Suprapubic skin (tissue), 4 donors: ENCODE measurements around the gene MNT. TPM values are rescaled to one million over a fixed set of nuclear protein-coding genes. Genes with fewer than 3 reads are reported as not detected.
A peak's percentile ranks its signal among the peaks of the same experiment; 100 is the strongest.

Source experiments
- DNase-seq, 2 donors: peaks; one replicate each; pipeline ENCODE4 v3.0.0-alpha.2; 2019; ENCODE audit warnings: low spot score in 2 of 2
- H3K27ac ChIP-seq: fragments of 200-600 bp; sonication (generic); one replicate; pipeline ENCODE4 v1.5.1; 2019
- H3K27me3 ChIP-seq: fragments of 200-600 bp; sonication (generic); one replicate; pipeline ENCODE4 v1.5.1; 2019
- H3K36me3 ChIP-seq: fragments of 200-600 bp; sonication (generic); one replicate; pipeline ENCODE4 v1.5.1; 2019
- H3K4me1 ChIP-seq: fragments of 200-600 bp; sonication (generic); one replicate; pipeline ENCODE4 v1.5.1; 2019
- H3K4me3 ChIP-seq: fragments of 200-600 bp; sonication (generic); one replicate; pipeline ENCODE4 v1.5.1; 2019; ENCODE audit warnings: mild to moderate bottlenecking
- H3K9me3 ChIP-seq: fragments of 200-600 bp; sonication (generic); one replicate; pipeline ENCODE4 v1.5.1; 2019
- CTCF ChIP-seq, 2 donors: fragments of 200-600 bp in 1 of 2; fragments of 450-650 bp in 1 of 2; sonication (generic) in 1 of 2; IDR thresholded peaks; one replicate each; pipeline ENCODE4 v1.5.1; 2016 to 2019; ENCODE audit warnings: antibody characterized with exemption in 2 of 2, mild to moderate bottlenecking in 1 of 2, moderate library complexity in 1 of 2
- EP300 ChIP-seq: sonication (generic); formaldehyde crosslinking; IDR thresholded peaks from one replicate; pipeline ENCODE4 v1.6.1; 2017; ENCODE audit warnings: antibody characterized with exemption
- POLR2A ChIP-seq, 2 donors: fragments of 450-650 bp; IDR thresholded peaks; one replicate each; pipeline ENCODE4 v1.6.1; 2017; ENCODE audit warnings: antibody characterized with exemption in 2 of 2, mild to moderate bottlenecking in 2 of 2, moderate library complexity in 2 of 2
- POLR2AphosphoS5 ChIP-seq, 3 donors: sonication (generic); formaldehyde crosslinking; IDR thresholded peaks; one replicate each; pipeline ENCODE4 v1.6.1; 2017; ENCODE audit warnings: antibody characterized with exemption in 3 of 3
- WGBS: methylation state at CpG from one replicate; pipeline ENCODE4 v1.1.5; 2018; 5-methylcytosine and 5-hydroxymethylcytosine counted together
- total RNA-seq, 4 donors: library from RNA; depleted of rRNA; stranded (reverse); fragments of >200 nt; gene quantifications; one replicate each; pipeline ENCODE4 v1.1.0, GENCODE V29; 2016

MNT gene
- total RNA-seq, 4 donors from 2014 or later: 20.9 to 50.0 (median 44.1) TPM

GRCh38 chr17:2394775-2395201 is 6.1 kb downstream of the MNT start:
- peak in 1 of 2 donors; percentile 76 for DNase-seq
- H3K27me3 ChIP-seq: no peaks in the 10 kb centered on the region
- H3K9me3 ChIP-seq: no peaks in the 10 kb centered on the region
- 89% methylated on average over 8 of the region's 16 CpGs for WGBS
- H3K4me3 ChIP-seq: peak overlapping the region; percentile 68
- peaks cover 82% of the 10 kb centered on the region for H3K4me1 ChIP-seq
- H3K27ac ChIP-seq: peak overlapping the region; percentile 99
- H3K36me3 ChIP-seq: no peaks in the 10 kb centered on the region
- TF ChIP-seq POLR2A (IDR thresholded peaks at IDR 0.05) (no peak), POLR2AphosphoS5 (IDR thresholded peaks at IDR 0.05) (no peak), CTCF (IDR thresholded peaks at IDR 0.05) (no peak)

DNA sequence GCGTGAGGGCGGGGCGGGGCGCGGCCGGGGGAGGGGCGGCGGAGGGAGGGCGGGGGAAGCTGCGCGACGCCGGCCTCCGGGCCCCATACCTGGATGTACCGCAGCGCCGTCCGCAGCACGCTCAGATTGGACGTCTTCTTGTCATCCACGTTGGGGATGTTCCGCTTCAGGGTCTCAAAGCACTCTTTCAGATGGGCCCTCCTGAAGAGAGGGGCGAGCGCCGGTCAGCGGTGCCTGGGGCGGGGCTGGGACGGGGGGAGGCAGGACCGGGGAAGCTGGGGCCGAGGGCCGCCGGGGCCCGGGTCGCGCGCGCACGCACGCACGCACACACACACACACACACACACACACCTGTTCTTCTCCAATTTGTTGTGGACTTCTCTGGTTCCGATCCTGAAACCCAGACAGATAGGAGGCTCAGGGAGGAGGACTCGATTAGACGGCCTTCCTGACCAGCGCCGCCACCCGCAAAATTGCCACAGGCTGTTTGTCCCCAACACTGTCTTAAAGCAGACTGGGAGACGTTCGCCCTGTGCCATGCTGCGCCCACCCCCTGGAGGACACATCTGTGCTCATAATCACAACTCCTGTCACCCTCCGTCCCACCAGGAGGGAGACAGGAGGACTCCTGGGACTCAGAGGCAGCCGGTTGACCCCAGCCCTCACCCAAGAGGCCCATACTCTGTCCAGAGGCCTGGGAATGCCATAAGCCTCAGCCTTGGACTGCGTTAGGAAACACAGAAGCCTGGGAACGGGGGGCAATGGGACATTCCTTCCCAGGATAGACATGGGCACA is 6.7 kb downstream of the MNT start:
- WGBS: 68% methylated on average over 9 of the region's 53 CpGs
- Histone ChIP-seq H3K4me1 (peaks cover 84% of the 10 kb centered on the region), H3K27me3 (no peaks in the 10 kb centered on the region), H3K36me3 (no peaks in the 10 kb centered on the region), H3K27ac (peak overlapping the region; percentile 99), H3K9me3 (no peaks in the 10 kb centered on the region), H3K4me3 (peak overlapping the region; percentile 68)
- TF ChIP-seq CTCF (IDR thresholded peaks at IDR 0.05) (no peak), POLR2A (IDR thresholded peaks at IDR 0.05) (no peak), POLR2AphosphoS5 (IDR thresholded peaks at IDR 0.05) (no peak), EP300 (no peak)
- DNase-seq: peak; percentile 78 to 90

GRCh38 chr17:2393174-2393953 is 7.5 kb downstream of the MNT start:
- peak; percentile 92 to 93 for DNase-seq
- peak in 1 of 3 donors; percentile 27 for TF ChIP-seq POLR2AphosphoS5 (IDR thresholded peaks at IDR 0.05)
- no peak for TF ChIP-seq CTCF (IDR thresholded peaks at IDR 0.05)
- no peak for TF ChIP-seq EP300
- TF ChIP-seq POLR2A (IDR thresholded peaks at IDR 0.05): peak in 1 of 2 donors; percentile 58
- Histone ChIP-seq H3K4me3 (peak overlapping the region; percentile 68), H3K27ac (peak overlapping the region; percentile 99), H3K4me1 (peaks cover 77% of the 10 kb centered on the region), H3K9me3 (no peaks in the 10 kb centered on the region), H3K36me3 (peaks cover 1% of the 10 kb centered on the region), H3K27me3 (no peaks in the 10 kb centered on the region)
- under 1% methylated on average over 29 of the region's 99 CpGs for WGBS

GRCh38 chr17:2392252-2393173 is 8.3 kb downstream of the MNT start:
- H3K27me3 ChIP-seq: no peaks in the 10 kb centered on the region

More at GRCh38 chr17:2392252-2393173, 8.3 kb downstream of the MNT start:
- H3K4me1 ChIP-seq: peaks cover 68% of the 10 kb centered on the region
- peak; percentile 97 to 98 for DNase-seq
- H3K9me3 ChIP-seq: no peaks in the 10 kb centered on the region
- peak overlapping the region; percentile 68 for H3K4me3 ChIP-seq
- peak in 1 of 2 donors; percentile 49 for TF ChIP-seq POLR2A (IDR thresholded peaks at IDR 0.05)
- TF ChIP-seq CTCF (IDR thresholded peaks at IDR 0.05): no peak
- TF ChIP-seq EP300: no peak
- TF ChIP-seq POLR2AphosphoS5 (IDR thresholded peaks at IDR 0.05): peak in 1 of 3 donors; percentile 21
- peak overlapping the region; percentile 99 for H3K27ac ChIP-seq
- H3K36me3 ChIP-seq: peaks cover 10% of the 10 kb centered on the region
- WGBS: 4% methylated on average over 11 of the region's 83 CpGs
